Tibial nerve (tissue), 4 donors: Measurements from ENCODE around the gene PPARGC1A. TPM values are rescaled to one million over a fixed set of nuclear protein-coding genes. Genes with fewer than 3 reads are reported as not detected.
A peak's percentile ranks its signal among the peaks of the same experiment; 100 is the strongest.

ENCODE experiments used
- DNase-seq, 2 donors: peaks; one replicate each; pipeline ENCODE4 v3.0.0-alpha.2; 2019; ENCODE audit warnings: low spot score in 2 of 2
- H3K27ac ChIP-seq, 4 donors: fragments of 200-600 bp; sonication (generic) in 3 of 4; one replicate each; pipeline ENCODE4 v1.5.1; 2017 to 2019; ENCODE audit warnings: mild to moderate bottlenecking in 1 of 4
- H3K27me3 ChIP-seq, 2 donors: fragments of 200-600 bp; sonication (generic) in 1 of 2; one replicate each; pipeline versions ENCODE4 v1.5.1 to v1.6.0; 2017 to 2019
- H3K36me3 ChIP-seq, 3 donors: fragments of 200-600 bp; sonication (generic); one replicate each; pipeline ENCODE4 v1.5.1; 2018 to 2019
- H3K4me1 ChIP-seq, 4 donors: fragments of 200-600 bp; sonication (generic) in 3 of 4; one replicate each; pipeline ENCODE4 v1.5.1; 2017 to 2019
- H3K4me3 ChIP-seq, 4 donors: fragments of 200-600 bp; sonication (generic) in 3 of 4; one replicate each; pipeline ENCODE4 v1.5.1; 2017 to 2019; ENCODE audit warnings: mild to moderate bottlenecking in 1 of 4, moderate library complexity in 1 of 4
- H3K9me3 ChIP-seq, 4 donors: fragments of 200-600 bp; sonication (generic) in 3 of 4; one replicate each; pipeline ENCODE4 v1.5.1; 2017 to 2019
- CTCF ChIP-seq, 5 experiments: fragments of 200-600 bp in 3 of 5; fragments of 450-650 bp in 2 of 5; sonication (generic) in 3 of 5; IDR thresholded peaks; one replicate each; pipeline ENCODE4 v1.5.1; 2016 to 2019; ENCODE audit warnings: antibody characterized with exemption in 5 of 5, mild to moderate bottlenecking in 3 of 5, moderate library complexity in 2 of 5
- EP300 ChIP-seq, 2 donors: sonication (generic); formaldehyde crosslinking; IDR thresholded peaks; one replicate each; pipeline ENCODE4 v1.6.1; 2017; ENCODE audit warnings: antibody characterized with exemption in 2 of 2, mild to moderate bottlenecking in 1 of 2
- POLR2A ChIP-seq, 2 donors: fragments of 450-650 bp; IDR thresholded peaks; one replicate each; pipeline ENCODE4 v1.6.1; 2017; ENCODE audit warnings: antibody characterized with exemption in 2 of 2, mild to moderate bottlenecking in 2 of 2, moderate library complexity in 2 of 2
- WGBS, 2 donors: methylation state at CpG; one replicate each; pipeline ENCODE4 v1.1.5; 2018; 5-methylcytosine and 5-hydroxymethylcytosine counted together
- total RNA-seq, 4 donors: library from RNA; depleted of rRNA; stranded (reverse); fragments of >200 nt; gene quantifications; one replicate each; pipeline ENCODE4 v1.1.0, GENCODE V29; 2016

The PPARGC1A gene
- total RNA-seq, 4 donors from 2014 or later: 4.6 to 14.7 (median 6.8) TPM

GRCh38 chr4:23900636-23901035 is 10.8 kb upstream of the PPARGC1A start:
- WGBS, 2 donors: 86 to 89% methylated on average over 6 of the region's 6 CpGs
- no peak for DNase-seq

GRCh38 chr4:23899565-23899964 is 9.7 kb upstream of the PPARGC1A start:
- H3K4me1 ChIP-seq: peaks cover 0 to 4% (median 0%) of the 10 kb centered on the region in 4 donors
- no peaks in the 10 kb centered on the region for H3K9me3 ChIP-seq
- WGBS, 2 donors: 83 to 84% methylated on average over 4 of the region's 4 CpGs
- no peaks in the 10 kb centered on the region for H3K27me3 ChIP-seq
- H3K4me3 ChIP-seq: no peak overlapping the region
- no peak overlapping the region for H3K27ac ChIP-seq
- no peaks in the 10 kb centered on the region for H3K36me3 ChIP-seq
- TF ChIP-seq POLR2A (IDR thresholded peaks at IDR 0.05) (no peak), EP300 (IDR thresholded peaks at IDR 0.05) (no peak), CTCF (IDR thresholded peaks at IDR 0.05) (no peak)
- no peak for DNase-seq

More at GRCh38 chr4:23900636-23901035, 10.8 kb upstream of the PPARGC1A start:
- no peaks in the 10 kb centered on the region for H3K27me3 ChIP-seq
- H3K4me3 ChIP-seq: no peak overlapping the region
- no peaks in the 10 kb centered on the region for H3K36me3 ChIP-seq
- H3K4me1 ChIP-seq: peaks cover 0 to 4% (median 0%) of the 10 kb centered on the region in 4 donors
- H3K9me3 ChIP-seq: no peaks in the 10 kb centered on the region
- no peak for TF ChIP-seq CTCF (IDR thresholded peaks at IDR 0.05)
- no peak for TF ChIP-seq EP300 (IDR thresholded peaks at IDR 0.05)
- TF ChIP-seq POLR2A (IDR thresholded peaks at IDR 0.05): no peak
- no peak overlapping the region for H3K27ac ChIP-seq

GRCh38 chr4:23897564-23898109 is 7.8 kb upstream of the PPARGC1A start:
- Histone ChIP-seq H3K27me3 (no peaks in the 10 kb centered on the region), H3K36me3 (no peaks in the 10 kb centered on the region), H3K4me3 (no peak overlapping the region), H3K4me1 (no peaks in the 10 kb centered on the region), H3K9me3 (no peaks in the 10 kb centered on the region), H3K27ac (no peak overlapping the region)
- no peak for TF ChIP-seq EP300 (IDR thresholded peaks at IDR 0.05)
- no peak for TF ChIP-seq CTCF (IDR thresholded peaks at IDR 0.05)
- no peak for TF ChIP-seq POLR2A (IDR thresholded peaks at IDR 0.05)
- 73 to 79% methylated on average over 4 of the region's 4 CpGs for WGBS, 2 donors
- no peak for DNase-seq

GRCh38 chr4:23894021-23894420 is 4.2 kb upstream of the PPARGC1A start:
- H3K4me3 ChIP-seq: no peak overlapping the region
- no peaks in the 10 kb centered on the region for H3K27me3 ChIP-seq
- H3K9me3 ChIP-seq: no peaks in the 10 kb centered on the region
- no peaks in the 10 kb centered on the region for H3K36me3 ChIP-seq
- DNase-seq: no peak
- no peak for TF ChIP-seq CTCF (IDR thresholded peaks at IDR 0.05)
- peaks cover 0 to 23% (median 0%) of the 10 kb centered on the region in 4 donors for H3K4me1 ChIP-seq
- no peak overlapping the region for H3K27ac ChIP-seq
- 57 to 64% methylated on average over 2 of the region's 2 CpGs for WGBS, 2 donors

- H3K27me3 ChIP-seq: no peaks in the 10 kb centered on the region
- WGBS, 2 donors: 27 to 28% methylated on average over 1 of the region's 1 CpG
- H3K27ac ChIP-seq: peak overlapping the region in 2 of 4 donors; percentile 45 to 77
- H3K4me3 ChIP-seq: peak overlapping the region in 3 of 4 donors; percentile 31 to 52 (median 43)
- H3K36me3 ChIP-seq: no peaks in the 10 kb centered on the region
- TF ChIP-seq EP300 (IDR thresholded peaks at IDR 0.05) (no peak), CTCF (IDR thresholded peaks at IDR 0.05) (no peak), POLR2A (IDR thresholded peaks at IDR 0.05) (no peak)
- H3K9me3 ChIP-seq: no peaks in the 10 kb centered on the region
- DNase-seq: no peak
- H3K4me1 ChIP-seq: peaks cover 0 to 34% (median 0%) of the 10 kb centered on the region in 4 donors
These were observed 1.2 kb upstream of the PPARGC1A start for GRCh38 chr4:23891064-23891421.
